ENCODE data around the gene FLNC.

Gene FLNC

GRCh38 chr7:128845475-128845874 lies 15.3 kb downstream of the FLNC start:
- no peak for DNase-seq

GRCh38 chr7:128845987-128846386 lies 15.8 kb downstream of the FLNC start:
- DNase-seq = no peak

GRCh38 chr7:128846781-128847444 lies 16.7 kb downstream of the FLNC start:
- DNase-seq = no peak

- no peak for DNase-seq
Measured at GRCh38 chr7:128847721-128848211, 17.6 kb downstream of the FLNC start.

- DNase-seq = no peak
Measured at GRCh38 chr7:128848289-128849155, 18.3 kb downstream of the FLNC start.

GRCh38 chr7:128849156-128849515 lies 18.9 kb downstream of the FLNC start:
- no peak for DNase-seq

GRCh38 chr7:128849804-128850490 lies 19.7 kb downstream of the FLNC start:
- no peak for DNase-seq

GRCh38 chr7:128852537-128853254 lies 22.5 kb downstream of the FLNC start:
- no peak for DNase-seq

GRCh38 chr7:128853799-128854198 lies 23.6 kb downstream of the FLNC start:
- DNase-seq = no peak

GRCh38 chr7:128854396-128854795 lies 24.2 kb downstream of the FLNC start:
- no peak for DNase-seq

GRCh38 chr7:128855559-128855958 lies 25.4 kb downstream of the FLNC start:
- DNase-seq = no peak

GRCh38 chr7:128856001-128856718 lies 26.0 kb downstream of the FLNC start:
- no peak for DNase-seq

GRCh38 chr7:128858380-128859231 lies 28.4 kb downstream of the FLNC start:
- no peak for DNase-seq

- no peak for DNase-seq
Measured at GRCh38 chr7:128859232-128860157, 29.3 kb downstream of the FLNC start.

- no peak for DNase-seq
Measured at GRCh38 chr7:128860158-128861073, 30.2 kb downstream of the FLNC start.

GRCh38 chr7:128861957-128862570 lies 31.9 kb downstream of the FLNC start:
- no peak for DNase-seq

- peak; percentile 99 for DNase-seq
Measured at GRCh38 chr7:128862571-128863432, 32.6 kb downstream of the FLNC start, which contains the start of gene ATP6V1F. Gene ATP6V1F, plus strand, starts transcription at chr7:128862856. Its CDS starts 49 bp downstream, at chr7:128862905.

All from NCI-H2081 (cell line).